ENCODE data around the gene OR51D1. TPM values are rescaled to one million over a fixed set of nuclear protein-coding genes. Genes with fewer than 3 reads are reported as not detected.

Gene OR51D1
- total and polyA plus RNA-seq, 9 of the 15 experiments (the other 6 are each of a cell fraction or from before 2014, with no cell fraction given): not detected

GRCh38 chr11:4671741-4672140, 34.5 kb downstream of the OR51D1 start:
- BruUV-seq (replicated peaks): no TSS peak
- Histone ChIP-seq H3K9ac (ENCODE audit: insufficient read depth in 1 of 2, low read depth in 2 of 2, low read length in 2 of 2) (no peak overlapping the region), H3K4me1 (replicated peaks in 1 of 2; ENCODE audit: control insufficient read depth in 2 of 2, insufficient read depth in 2 of 2, low read length in 2 of 2) (no peaks in the 10 kb centered on the region), H3K27ac (ENCODE audit: extremely low read depth, low read depth, low read length) (no peak overlapping the region), H3K27me3 (ENCODE audit: control insufficient read depth in 2 of 2, insufficient read depth in 2 of 2, low read length in 2 of 2) (peaks cover 0 to 3% of the 10 kb centered on the region in 2 experiments; a peak in 3 of 5 replicates), H3K36me3 (ENCODE audit: control insufficient read depth, insufficient read depth, low read length) (no peaks in the 10 kb centered on the region), H3K79me2 (ENCODE audit: control insufficient read depth, insufficient read depth, low read length) (no peaks in the 10 kb centered on the region), H3K9me1 (ENCODE audit: control insufficient read depth, insufficient read depth, low read length) (no peaks in the 10 kb centered on the region), H3K4me3 (no peak overlapping the region), H3K4me2 (ENCODE audit: insufficient read depth, low read length) (no peak overlapping the region), H2AFZ (ENCODE audit: low read depth, low read length) (no peak overlapping the region), H4K20me1 (replicated peaks; ENCODE audit: control insufficient read depth, insufficient read depth, low read length) (no peaks in the 10 kb centered on the region), H3K9me3 (replicated peaks; ENCODE audit: control insufficient read depth, insufficient read depth, low read depth, low read length) (no peaks in the 10 kb centered on the region)
- DNase-seq (ENCODE audit: extremely low read depth in 1 of 4, low spot score in 3 of 4): no peak
- intact Hi-C loops (cut with micrococcal nuclease): no loop called here
- no peak for ATAC-seq
- TF ChIP-seq EHMT2 (IDR thresholded peaks at IDR 0.05) (no peak), ZNF518B (CRISPR knock-in tag; IDR thresholded peaks at IDR 0.05) (no peak), MTA3 (IDR thresholded peaks at IDR 0.05; ENCODE audit: borderline replicate concordance) (no peak), KLF13 (tag; IDR thresholded peaks at IDR 0.05; ENCODE audit: borderline replicate concordance, low read depth) (no peak)
- FAIRE-seq: no peak
- in situ Hi-C loops (cut with MboI): no loop called here
- ChIA-PET POLR2A (no interaction called here), CTCF (ENCODE audit: low intra/inter-chr PET ratio) (no interaction called here)
- 0% methylated on average over 2 of the region's 2 CpGs for WGBS (ENCODE audit: insufficient coverage, low coverage, missing lambda C conversion rate)

Measured in K562 (cell line).